Islet precursor cell (in vitro differentiated cells): ENCODE results near the gene BCL2L14.
A peak's percentile ranks its signal among the peaks of the same experiment; 100 is the strongest.
"Not testable (repeated sequence)": the region's sequence is repeated elsewhere in the genome, so short reads cannot be mapped to it uniquely, and the experiment has no call there.

Experiments used
- DNase-seq: peaks from one replicate; pipeline ENCODE4 v3.0.0-alpha.2; 2018

The BCL2L14 gene

GRCh38 chr12:12110923-12111555 lies 40.3 kb downstream of the BCL2L14 start:
- DNase-seq = not testable (repeated sequence)

GRCh38 chr12:12115514-12115913 lies 44.8 kb downstream of the BCL2L14 start:
- no peak for DNase-seq

GRCh38 chr12:12116677-12117076 lies 45.9 kb downstream of the BCL2L14 start:
- DNase-seq = no peak

- peak; percentile 57 for DNase-seq
Observed at GRCh38 chr12:12121061-12121460, 50.3 kb downstream of the BCL2L14 start.

GRCh38 chr12:12123036-12123604 lies 52.4 kb downstream of the BCL2L14 start:
- DNase-seq = no peak

- DNase-seq = no peak
Observed at GRCh38 chr12:12126551-12126950, 55.8 kb downstream of the BCL2L14 start.

- no peak for DNase-seq
Observed at GRCh38 chr12:12127304-12127703, 56.6 kb downstream of the BCL2L14 start.

GRCh38 chr12:12128670-12129069 lies 57.9 kb downstream of the BCL2L14 start:
- DNase-seq = no peak

GRCh38 chr12:12133259-12133658 lies 62.5 kb downstream of the BCL2L14 start:
- no peak for DNase-seq

- no peak for DNase-seq
Observed at GRCh38 chr12:12133785-12134184, 63.0 kb downstream of the BCL2L14 start.

GRCh38 chr12:12138203-12139154 lies 67.7 kb downstream of the BCL2L14 start:
- DNase-seq = no peak

GRCh38 chr12:12141000-12141399 lies 70.3 kb downstream of the BCL2L14 start:
- no peak for DNase-seq

GRCh38 chr12:12144531-12144930 lies 73.8 kb downstream of the BCL2L14 start:
- DNase-seq = not testable (repeated sequence)

- DNase-seq = no peak
Observed at GRCh38 chr12:12147111-12147510, 76.4 kb downstream of the BCL2L14 start.
